NCI-H2107 treated with DMSO at 0.1 percent for 48 hours (cell line): ENCODE results near the gene OPA3.

Source experiments
- DNase-seq: peaks from one replicate; lab custom pipeline; 2025; ENCODE audit not compliant: unreplicated experiment; lab: John Stamatoyannopoulos, UW

Gene OPA3

DNA sequence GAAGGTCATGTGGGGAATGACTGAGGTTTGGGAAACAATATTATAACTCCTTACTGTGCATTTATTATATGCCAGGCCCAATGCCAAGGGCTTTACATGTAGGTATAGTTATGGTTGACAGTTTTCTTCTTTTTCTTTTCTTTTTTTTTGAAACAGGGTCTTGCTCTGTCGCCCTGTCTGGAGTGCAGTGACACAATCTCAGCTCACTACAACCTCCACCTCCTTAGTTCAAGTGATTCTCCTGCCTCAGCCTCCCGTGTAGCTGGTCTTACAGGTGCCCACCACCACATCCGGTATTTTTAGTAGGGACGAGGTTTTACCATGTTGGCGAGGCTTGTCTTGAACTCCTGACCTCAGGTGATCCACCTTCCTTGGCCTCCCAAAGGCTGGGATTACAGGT lies 101.6 kb downstream of the OPA3 start:
- DNase-seq = no peak

DNA sequence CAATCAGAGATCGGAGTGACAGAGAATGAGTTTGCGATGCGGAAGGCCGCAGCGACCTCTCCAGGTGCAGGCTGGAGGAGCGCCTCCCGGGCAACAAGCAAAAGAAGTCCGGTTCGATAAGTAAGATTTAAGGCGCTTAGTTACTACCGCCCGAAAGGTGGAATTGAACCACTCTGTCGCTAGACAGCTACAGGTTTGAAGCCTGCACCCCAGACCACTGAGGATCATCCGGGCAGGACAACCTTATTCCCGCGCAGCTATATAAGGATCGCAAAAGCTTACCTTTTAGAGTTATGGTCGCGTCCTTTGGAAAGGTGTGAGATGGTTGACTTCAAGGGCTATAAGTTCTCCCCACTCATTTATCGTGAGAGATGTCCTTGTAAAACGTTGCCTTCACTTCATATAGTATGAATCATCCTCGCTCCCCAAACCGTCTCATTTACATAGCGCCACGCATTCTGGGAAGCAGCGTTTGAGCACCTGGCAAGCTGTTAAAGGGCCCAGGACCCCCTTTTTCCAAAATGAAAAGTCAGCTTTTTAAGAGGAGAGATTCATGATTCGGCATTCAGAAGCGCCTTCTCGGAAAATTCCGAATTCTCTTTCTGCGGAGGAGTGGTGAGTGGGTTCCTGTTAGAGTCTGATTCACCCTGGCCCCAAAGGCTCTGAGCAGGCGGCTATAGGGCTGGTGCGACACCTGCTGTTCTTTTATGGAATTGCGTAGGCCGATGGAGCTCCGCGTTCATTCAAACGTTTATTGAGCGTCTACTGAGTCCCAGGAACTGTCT lies 106.0 kb downstream of the OPA3 start:
- DNase-seq = peak; percentile 48

GRCh38 chr19:45477713-45478453 lies 106.7 kb downstream of the OPA3 start:
- DNase-seq = peak; percentile 19
